GM13976 (cell line): Measurements from ENCODE around the gene CLPSL1.
A peak's percentile ranks its signal among the peaks of the same experiment; 100 is the strongest.

ENCODE experiments used
- DNase-seq: peaks from one replicate; pipeline ENCODE4 v3.0.0; 2012; ENCODE audit warnings: low spot score
- in situ Hi-C: fragments of 300-500 bp; cut with MboI; formaldehyde crosslinking; loops from one replicate; pipeline ENCODE4 v1.12.0; 2022; ENCODE audit warnings: low sequenced_read_pairs, mixed read lengths, inconsistent platforms; ENCODE audit not compliant: unreplicated experiment
- TF ChIP-seq, protein P1 (sequence below): IDR thresholded peaks from 2 replicates; pipeline ENCODE4 v1.5.1; 2012; ENCODE audit warnings: borderline replicate concordance, mild to moderate bottlenecking; ENCODE audit not compliant: insufficient read depth; ENCODE audit errors: extremely low read depth, missing control alignments, control extremely low read depth

The CLPSL1 gene

DNA sequence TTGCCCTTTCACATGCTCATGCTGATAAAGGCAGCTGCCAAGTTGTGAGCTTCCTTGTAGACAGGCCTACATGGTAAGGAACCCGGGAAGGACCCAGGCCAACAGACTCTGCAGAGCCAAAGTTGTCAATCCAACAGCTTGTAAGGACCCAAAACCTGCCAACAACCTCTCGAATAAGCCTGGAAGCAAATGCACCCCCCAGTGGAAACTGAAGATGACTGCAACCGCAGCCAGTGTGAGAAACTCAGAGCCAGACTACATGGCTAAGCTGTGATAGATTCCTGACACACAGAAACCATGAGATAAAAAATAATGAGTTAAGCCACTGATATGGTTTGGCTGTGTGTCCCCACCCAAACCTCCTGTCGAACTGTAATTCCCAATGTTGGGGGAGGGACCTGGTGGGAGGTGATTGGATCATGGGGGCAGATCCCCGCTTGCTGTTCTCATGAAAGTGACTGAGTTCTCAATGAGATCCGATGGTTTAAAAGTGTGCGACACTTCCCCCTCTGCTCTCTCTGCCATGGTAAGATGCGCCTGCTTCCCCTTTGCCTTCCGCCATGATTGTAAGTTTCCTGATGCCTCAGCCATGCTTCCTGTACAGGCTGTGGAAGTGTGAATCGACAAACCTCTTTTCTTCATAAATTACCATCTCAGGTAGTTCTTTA is 23.2 kb upstream of the CLPSL1 start:
- TF ChIP-seq, protein P1, sequence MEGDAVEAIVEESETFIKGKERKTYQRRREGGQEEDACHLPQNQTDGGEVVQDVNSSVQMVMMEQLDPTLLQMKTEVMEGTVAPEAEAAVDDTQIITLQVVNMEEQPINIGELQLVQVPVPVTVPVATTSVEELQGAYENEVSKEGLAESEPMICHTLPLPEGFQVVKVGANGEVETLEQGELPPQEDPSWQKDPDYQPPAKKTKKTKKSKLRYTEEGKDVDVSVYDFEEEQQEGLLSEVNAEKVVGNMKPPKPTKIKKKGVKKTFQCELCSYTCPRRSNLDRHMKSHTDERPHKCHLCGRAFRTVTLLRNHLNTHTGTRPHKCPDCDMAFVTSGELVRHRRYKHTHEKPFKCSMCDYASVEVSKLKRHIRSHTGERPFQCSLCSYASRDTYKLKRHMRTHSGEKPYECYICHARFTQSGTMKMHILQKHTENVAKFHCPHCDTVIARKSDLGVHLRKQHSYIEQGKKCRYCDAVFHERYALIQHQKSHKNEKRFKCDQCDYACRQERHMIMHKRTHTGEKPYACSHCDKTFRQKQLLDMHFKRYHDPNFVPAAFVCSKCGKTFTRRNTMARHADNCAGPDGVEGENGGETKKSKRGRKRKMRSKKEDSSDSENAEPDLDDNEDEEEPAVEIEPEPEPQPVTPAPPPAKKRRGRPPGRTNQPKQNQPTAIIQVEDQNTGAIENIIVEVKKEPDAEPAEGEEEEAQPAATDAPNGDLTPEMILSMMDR = peak; percentile 27
- in situ Hi-C loops = no loop called here
- peak; percentile 68 for DNase-seq

DNA sequence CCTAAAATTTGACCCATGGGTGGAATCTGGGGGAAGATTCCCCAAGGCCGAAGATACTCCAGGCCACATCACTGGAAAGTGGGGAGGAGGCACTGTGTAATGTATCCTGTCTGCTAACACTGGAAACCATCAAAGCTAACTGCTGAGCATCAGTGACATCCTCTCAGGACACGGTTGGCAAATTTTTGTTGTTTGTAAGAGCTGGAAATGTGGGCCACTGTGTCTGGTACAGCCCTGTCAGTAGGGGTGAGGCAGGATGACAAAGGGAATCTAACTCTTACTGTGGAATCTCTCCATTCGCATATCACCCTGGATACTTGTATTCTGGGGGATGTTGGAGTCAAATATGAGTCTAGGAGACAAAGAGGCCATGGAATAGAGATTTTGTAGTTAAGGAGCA is 21.4 kb upstream of the CLPSL1 start:
- in situ Hi-C loops = no loop called here
- no peak for DNase-seq
- TF ChIP-seq, protein P1 = no peak

DNA sequence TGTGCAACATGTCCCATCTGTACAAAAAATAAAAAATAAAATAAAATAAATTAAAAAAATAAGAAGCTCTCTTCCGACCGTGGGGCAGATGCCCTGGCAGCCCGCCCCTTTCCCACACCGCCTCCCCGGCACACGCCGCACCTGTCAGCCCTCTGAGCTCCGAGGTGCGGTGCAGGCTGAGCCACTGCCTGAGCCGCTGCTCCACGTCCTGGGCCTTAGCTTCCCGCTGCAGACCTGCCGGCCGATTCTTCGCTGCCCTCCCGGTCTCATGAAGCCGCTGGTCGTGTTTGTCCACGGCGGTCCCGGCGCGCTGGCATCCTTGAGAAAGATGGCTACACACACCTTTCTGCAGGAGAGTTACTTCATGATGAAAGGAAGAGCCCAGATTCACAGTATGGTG is 15.1 kb upstream of the CLPSL1 start:
- TF ChIP-seq, protein P1 = no peak
- DNase-seq = no peak
- in situ Hi-C loops = no loop called here

DNA sequence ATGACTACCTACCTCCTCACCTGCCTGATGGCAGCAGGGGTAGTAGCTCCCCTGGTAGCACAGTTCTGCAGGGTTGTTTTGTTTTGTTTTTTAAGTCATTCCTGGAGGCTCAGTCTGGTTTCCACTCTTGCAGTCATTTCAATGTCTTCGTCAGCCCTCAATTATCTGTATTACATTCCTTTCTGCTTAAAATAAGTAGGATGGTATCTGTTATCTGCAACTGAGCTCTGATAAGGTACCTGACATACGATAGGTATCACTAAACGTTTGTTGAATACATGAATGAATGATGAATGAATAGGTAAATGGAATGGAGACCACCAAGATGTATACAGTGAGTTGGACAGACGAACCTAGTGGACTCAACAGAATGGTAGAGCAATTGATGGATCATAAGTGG is 11.6 kb upstream of the CLPSL1 start:
- no peak for DNase-seq
- TF ChIP-seq, protein P1 = no peak
- in situ Hi-C loops = no loop called here

DNA sequence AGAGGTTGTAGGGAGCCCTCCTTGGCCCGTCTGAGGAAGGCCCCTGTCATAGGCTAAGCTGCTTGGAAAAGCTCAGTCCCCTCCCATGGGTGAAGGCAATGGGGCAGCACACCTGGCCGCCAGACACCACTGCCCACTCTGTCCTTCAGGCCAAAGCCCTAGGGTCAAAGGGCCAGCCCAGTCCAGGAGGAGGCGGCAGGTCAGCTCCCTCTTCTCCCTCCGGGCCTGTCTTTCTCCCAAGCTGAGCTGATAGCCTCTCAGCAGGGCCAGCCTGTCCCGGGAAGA is 9.5 kb upstream of the CLPSL1 start:
- DNase-seq = no peak
- TF ChIP-seq, protein P1 = no peak
- in situ Hi-C loops = no loop called here

DNA sequence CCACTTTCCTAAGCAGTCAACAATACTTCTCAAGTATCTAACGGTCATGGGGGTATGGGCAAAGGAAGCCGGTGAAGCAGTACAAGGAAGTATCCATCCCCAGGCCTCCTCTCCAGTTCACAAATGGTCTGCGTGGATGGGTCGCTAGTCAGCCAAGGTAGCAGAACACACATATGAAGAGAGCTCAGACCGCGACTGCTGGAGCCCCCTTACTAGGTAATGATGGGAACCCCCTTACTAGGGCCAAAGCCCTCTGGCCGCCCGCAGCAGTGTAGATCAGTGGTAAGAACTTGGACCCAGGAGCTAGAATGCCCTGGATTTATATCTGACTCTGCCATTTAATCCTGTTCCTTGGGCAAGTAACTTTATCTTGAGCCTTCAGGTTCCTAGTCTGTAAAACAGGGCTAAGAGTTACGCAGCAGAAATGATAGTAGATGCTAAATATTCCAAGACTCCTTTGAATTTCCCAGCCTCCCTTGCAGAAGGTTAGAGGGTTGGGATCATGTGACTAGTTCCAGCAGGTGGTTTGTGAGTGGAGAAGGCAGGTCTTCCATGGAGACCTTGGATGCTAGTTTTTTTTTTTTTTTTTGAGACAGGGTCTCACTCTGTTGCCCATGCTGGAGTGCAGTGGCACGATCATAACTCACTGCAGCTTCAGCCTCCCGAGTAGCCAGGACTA is 6.6 kb upstream of the CLPSL1 start:
- in situ Hi-C loops = no loop called here
- TF ChIP-seq, protein P1 = no peak
- DNase-seq = no peak

DNA sequence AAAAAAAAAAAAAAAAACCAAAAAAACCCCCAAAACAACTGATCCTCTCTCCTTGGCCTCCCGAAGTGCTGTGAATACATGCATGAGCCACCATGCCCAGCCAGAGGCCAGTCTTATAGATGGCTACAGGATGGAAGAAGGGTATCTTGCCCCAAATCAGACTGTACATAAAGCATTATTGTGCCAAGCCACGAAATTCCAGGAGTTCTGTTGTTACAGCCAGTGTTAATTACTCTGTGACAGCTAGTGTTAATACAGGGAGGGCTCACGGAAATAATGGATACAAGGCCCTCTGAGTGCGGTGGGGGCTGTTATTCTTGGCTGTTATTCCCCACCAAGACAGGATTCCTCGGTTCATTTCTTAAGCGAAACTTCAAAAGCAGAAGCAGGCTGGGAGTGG is 5.8 kb upstream of the CLPSL1 start:
- TF ChIP-seq, protein P1 = no peak
- in situ Hi-C loops = no loop called here
- no peak for DNase-seq
